Lung (tissue), 12 donors: ENCODE data around the gene SUGCT. TPM values are rescaled to one million over a fixed set of nuclear protein-coding genes. Genes with fewer than 3 reads are reported as not detected.

ENCODE experiments used
- ATAC-seq: fragments of 200-7000 bp; cut with Tn5 transposase; one replicate; pipeline ENCODE4 v1.9.1; 2020; ENCODE audit warnings: moderate number of reproducible peaks; ENCODE audit not compliant: insufficient read depth, low FRiP score
- DNase-seq, 3 donors: peaks; one replicate each; pipeline ENCODE4 v3.0.0-alpha.2; 2013 to 2017
- H3K27ac ChIP-seq, 2 donors: one replicate each; pipeline ENCODE4 v1.5.1; 2013; ENCODE audit warnings: mild to moderate bottlenecking in 2 of 2, moderate library complexity in 2 of 2, control low read depth in 1 of 2, inconsistent platforms in 1 of 2, low read depth in 1 of 2, low read length in 1 of 2
- H3K27me3 ChIP-seq, 3 donors: one replicate each; pipeline ENCODE4 v1.5.1; 2013; ENCODE audit warnings: low read length in 2 of 3; ENCODE audit not compliant: control insufficient read depth in 3 of 3, insufficient read depth in 3 of 3
- H3K36me3 ChIP-seq, 4 donors: one replicate each; pipeline ENCODE4 v1.5.1; 2013; ENCODE audit warnings: low read length in 4 of 4, mild to moderate bottlenecking in 1 of 4, moderate library complexity in 1 of 4; ENCODE audit not compliant: control insufficient read depth in 4 of 4, insufficient read depth in 4 of 4
- H3K4me1 ChIP-seq, 5 donors: one replicate each; pipeline ENCODE4 v1.5.1; 2013; ENCODE audit warnings: low read length in 5 of 5, mild to moderate bottlenecking in 2 of 5, moderate library complexity in 1 of 5; ENCODE audit not compliant: control insufficient read depth in 5 of 5, insufficient read depth in 5 of 5
- H3K4me3 ChIP-seq: one replicate; pipeline ENCODE4 v1.5.1; 2013; ENCODE audit warnings: mild to moderate bottlenecking, control low read depth, moderate library complexity
- H3K9ac ChIP-seq, 2 donors: one replicate each; pipeline ENCODE4 v1.5.1; 2013; ENCODE audit warnings: low read length in 2 of 2, control low read depth in 1 of 2; ENCODE audit not compliant: insufficient read depth in 1 of 2
- H3K9me3 ChIP-seq, 4 donors: one replicate each; pipeline ENCODE4 v1.5.1; 2013; ENCODE audit warnings: low read length in 3 of 4, mild to moderate bottlenecking in 1 of 4, moderate library complexity in 1 of 4; ENCODE audit not compliant: control insufficient read depth in 4 of 4, insufficient read depth in 3 of 4
- CTCF ChIP-seq: IDR thresholded peaks from 2 replicates; pipeline ENCODE4 v1.5.1; 2012; ENCODE audit warnings: mild to moderate bottlenecking; ENCODE audit errors: control extremely low read depth, extremely low read depth
- WGBS, 2 donors: extraction: QIAGEN DNeasy Blood & Tissue Kit; methylation state at CpG; one replicate each; pipeline ENCODE4 v1.1.7; 2013; 5-methylcytosine and 5-hydroxymethylcytosine counted together
- polyA plus RNA-seq, 2 donors: library from polyadenylated mRNA; stranded (reverse); fragments of 200-250 nt; gene quantifications; one replicate each; pipeline ENCODE4 v1.2.1, GENCODE V29; 2013
- total RNA-seq, 2 donors: library from RNA; depleted of rRNA in 1 of 2; stranded (reverse); fragments of >200 nt in 1 of 2; gene quantifications; one replicate each; pipeline ENCODE4 v1.2.1, GENCODE V29; 2014 to 2021
- donor health status: control.
- donor health status: control.
- donor health status: Bipolar disorder and iron deficiency.
- donor health status: healthy.
- donor health status: DM: yes; HTN: yes; CAD: no.

Gene SUGCT
- total and polyA plus RNA-seq, 4 donors: 0.23 to 4.2 (median 1.8) TPM

GRCh38 chr7:40709062-40709964, 574.5 kb downstream of the SUGCT start:
- 82 to 83% methylated on average over 6 of the region's 6 CpGs for WGBS, 2 donors
- DNase-seq (no peak), ATAC-seq (no peak)
- Histone ChIP-seq H3K4me1 (no peaks in the 10 kb centered on the region), H3K9me3 (no peaks in the 10 kb centered on the region), H3K4me3 (no peak overlapping the region), H3K27ac (no peak overlapping the region), H3K27me3 (no peaks in the 10 kb centered on the region), H3K36me3 (no peaks in the 10 kb centered on the region), H3K9ac (no peak overlapping the region)
- no peak for TF ChIP-seq CTCF

- 95 to 96% methylated on average over 6 of the region's 6 CpGs for WGBS, 2 donors
- Histone ChIP-seq H3K4me1 (peaks cover 0 to 3% (median 0%) of the 10 kb centered on the region in 5 donors), H3K9me3 (no peaks in the 10 kb centered on the region), H3K36me3 (no peaks in the 10 kb centered on the region), H3K4me3 (no peak overlapping the region), H3K9ac (no peak overlapping the region), H3K27ac (no peak overlapping the region), H3K27me3 (no peaks in the 10 kb centered on the region)
- DNase-seq (no peak), ATAC-seq (no peak)
- TF ChIP-seq CTCF: no peak
Measured at GRCh38 chr7:40711706-40712105, 576.9 kb downstream of the SUGCT start.

- 67 to 77% methylated on average over 2 of the region's 2 CpGs for WGBS, 2 donors
- Histone ChIP-seq H3K9me3 (no peaks in the 10 kb centered on the region), H3K4me3 (no peak overlapping the region), H3K9ac (no peak overlapping the region), H3K36me3 (no peaks in the 10 kb centered on the region), H3K4me1 (peaks cover 0 to 3% (median 0%) of the 10 kb centered on the region in 5 donors), H3K27me3 (no peaks in the 10 kb centered on the region), H3K27ac (no peak overlapping the region)
- ATAC-seq (no peak), DNase-seq (no peak)
- no peak for TF ChIP-seq CTCF
Measured at GRCh38 chr7:40714363-40715052, 579.7 kb downstream of the SUGCT start.
